ENCODE data around the gene C1orf50.

GRCh38 chr1:42769811-42770210 is 2.8 kb downstream of the C1orf50 start:
- TF ChIP-seq CTCF (IDR thresholded peaks at IDR 0.05; ENCODE audit: low read depth, low read length) (no peak), EZH2phosphoT487 (IDR thresholded peaks at IDR 0.05; ENCODE audit: low read depth) (no peak)

Data from OCI-LY3 (cell line).